Mesendoderm (in vitro differentiated cells): ENCODE data around the gene EZH1.
A peak's percentile ranks its signal among the peaks of the same experiment; 100 is the strongest.

Experiments used
- DNase-seq: peaks from one replicate; pipeline ENCODE4 v3.0.0; 2013
- H2AK5ac ChIP-seq: 2 replicates; pipeline ENCODE4 v1.6.1; 2013; ENCODE audit warnings: low read length, inconsistent platforms
- H2BK120ac ChIP-seq: 2 replicates; pipeline ENCODE4 v1.6.1; 2013; ENCODE audit warnings: low read depth, mild to moderate bottlenecking, low read length, moderate library complexity, mixed read lengths
- H2BK15ac ChIP-seq: replicated peaks from 2 replicates; pipeline ENCODE4 v1.6.1; 2013; ENCODE audit warnings: low read depth, mild to moderate bottlenecking, moderate library complexity
- H2BK5ac ChIP-seq: 2 replicates; pipeline ENCODE4 v1.6.1; 2013; ENCODE audit warnings: low read length, inconsistent platforms
- H3K18ac ChIP-seq: 2 replicates; pipeline ENCODE4 v1.6.1; 2013; ENCODE audit warnings: mild to moderate bottlenecking, low read length, mixed read lengths
- H3K23ac ChIP-seq: one replicate; pipeline ENCODE4 v1.6.1; 2013; ENCODE audit warnings: low read length
- H3K27ac ChIP-seq: 2 replicates; pipeline ENCODE4 v1.5.1; 2013; ENCODE audit warnings: low read depth, mild to moderate bottlenecking, inconsistent platforms, low read length, moderate library complexity
- H3K27me3 ChIP-seq: 2 replicates; pipeline ENCODE4 v1.6.1; 2013; ENCODE audit warnings: low read length, control low read depth, mild to moderate bottlenecking, inconsistent platforms; ENCODE audit not compliant: insufficient read depth, poor library complexity
- H3K36me3 ChIP-seq: 2 replicates; pipeline ENCODE4 v1.6.1; 2013; ENCODE audit warnings: low read length, inconsistent platforms; ENCODE audit not compliant: control insufficient read depth, insufficient read depth
- H3K4ac ChIP-seq: one replicate; pipeline ENCODE4 v1.6.1; 2013; ENCODE audit warnings: low read depth, mild to moderate bottlenecking, low read length, moderate library complexity
- H3K4me1 ChIP-seq: 2 replicates; pipeline ENCODE4 v1.6.1; 2013; ENCODE audit warnings: low read depth, low read length, inconsistent platforms; ENCODE audit not compliant: control insufficient read depth
- H3K4me2 ChIP-seq: 2 replicates; pipeline ENCODE4 v1.6.1; 2013; ENCODE audit warnings: low read length
- H3K4me3 ChIP-seq: 2 replicates; pipeline ENCODE4 v1.5.1; 2013; ENCODE audit warnings: mild to moderate bottlenecking, low read length
- H3K56ac ChIP-seq: one replicate; pipeline ENCODE4 v1.6.1; 2013; ENCODE audit warnings: low read length
- H3K79me1 ChIP-seq: 2 replicates; pipeline ENCODE4 v1.6.1; 2013; ENCODE audit warnings: low read length, inconsistent platforms
- H3K79me2 ChIP-seq: 2 replicates; pipeline ENCODE4 v1.6.1; 2013; ENCODE audit warnings: mild to moderate bottlenecking, low read length; ENCODE audit not compliant: control insufficient read depth, insufficient read depth
- H3K9ac ChIP-seq: 2 replicates; pipeline ENCODE4 v1.6.1; 2013; ENCODE audit warnings: low read length, inconsistent platforms
- H4K5ac ChIP-seq: one replicate; pipeline ENCODE4 v1.6.1; 2013; ENCODE audit warnings: low read length
- H4K8ac ChIP-seq: one replicate; pipeline ENCODE4 v1.6.1; 2013; ENCODE audit warnings: low read depth, mild to moderate bottlenecking, control low read depth, low read length, moderate library complexity
- WGBS: extraction: QIAGEN DNeasy Blood & Tissue Kit; methylation state at CpG from one replicate; pipeline ENCODE4 v1.1.7; 2013; ENCODE audit warnings: low lambda C conversion rate, missing lambda C conversion rate; ENCODE audit not compliant: insufficient coverage; ENCODE audit errors: extremely low coverage; 5-methylcytosine and 5-hydroxymethylcytosine counted together

The EZH1 gene

GRCh38 chr17:42767512-42767911 lies 22.7 kb upstream of the EZH1 start:
- DNase-seq = no peak

GRCh38 chr17:42766124-42766523 lies 21.3 kb upstream of the EZH1 start:
- Histone ChIP-seq H2AK5ac (no peak overlapping the region), H4K8ac (no peak overlapping the region), H3K4me2 (no peak overlapping the region), H3K4ac (no peak overlapping the region), H2BK15ac (no peak overlapping the region), H3K36me3 (no peaks in the 10 kb centered on the region), H2BK5ac (no peak overlapping the region), H3K27ac (no peak overlapping the region), H3K27me3 (no peaks in the 10 kb centered on the region), H3K79me1 (no peaks in the 10 kb centered on the region), H4K5ac (no peak overlapping the region), H3K4me1 (no peaks in the 10 kb centered on the region), H3K9ac (no peak overlapping the region), H3K23ac (no peak overlapping the region), H3K4me3 (no peak overlapping the region), H3K79me2 (no peaks in the 10 kb centered on the region), H3K56ac (no peak overlapping the region), H2BK120ac (no peak overlapping the region), H3K18ac (no peak overlapping the region)
- no peak for DNase-seq
- WGBS = no CpG with 5 or more reads among the region's 6 CpGs

More at GRCh38 chr17:42767512-42767911, 22.7 kb upstream of the EZH1 start:
- Histone ChIP-seq H3K9ac (no peak overlapping the region), H2BK15ac (no peak overlapping the region), H3K79me1 (no peaks in the 10 kb centered on the region), H3K27ac (no peak overlapping the region), H3K27me3 (no peaks in the 10 kb centered on the region), H3K23ac (no peak overlapping the region), H3K18ac (no peak overlapping the region), H3K79me2 (no peaks in the 10 kb centered on the region), H3K4me1 (no peaks in the 10 kb centered on the region), H2AK5ac (no peak overlapping the region), H4K8ac (no peak overlapping the region), H2BK5ac (no peak overlapping the region), H3K36me3 (no peaks in the 10 kb centered on the region), H3K56ac (no peak overlapping the region), H3K4me2 (no peak overlapping the region), H2BK120ac (no peak overlapping the region), H4K5ac (no peak overlapping the region), H3K4me3 (no peak overlapping the region), H3K4ac (no peak overlapping the region)

- Histone ChIP-seq H2BK5ac (no peak overlapping the region), H4K5ac (no peak overlapping the region), H3K79me1 (no peaks in the 10 kb centered on the region), H3K27me3 (no peaks in the 10 kb centered on the region), H3K4me3 (no peak overlapping the region), H3K36me3 (no peaks in the 10 kb centered on the region), H3K56ac (peak overlapping the region; percentile 85), H3K18ac (peak overlapping the region; percentile 22), H3K27ac (no peak overlapping the region), H3K23ac (no peak overlapping the region), H2BK120ac (no peak overlapping the region), H3K79me2 (no peaks in the 10 kb centered on the region), H2AK5ac (peak overlapping the region; percentile 65), H3K4me1 (peaks cover 2% of the 10 kb centered on the region), H2BK15ac (no peak overlapping the region), H3K4ac (no peak overlapping the region), H4K8ac (no peak overlapping the region), H3K4me2 (peak overlapping the region; percentile 75), H3K9ac (peak overlapping the region; percentile 70)
- WGBS = no CpG with 5 or more reads among the region's 12 CpGs
- DNase-seq = no peak
Observed at GRCh38 chr17:42761638-42762037, 16.8 kb upstream of the EZH1 start.

- peak; percentile 69 for DNase-seq
- Histone ChIP-seq H3K4ac (peak within 1 kb of the TSS; percentile 8), H3K9ac (peak within 1 kb of the TSS; percentile 70), H4K8ac (no peak within 1 kb of the TSS), H3K4me2 (peak within 1 kb of the TSS; percentile 75), H3K79me2 (no peaks in the 10 kb centered on the region), H3K4me3 (peak within 1 kb of the TSS; percentile 37), H3K27ac (no peak within 1 kb of the TSS), H2BK15ac (no peak within 1 kb of the TSS), H3K27me3 (no peaks in the 10 kb centered on the region), H2BK5ac (no peak within 1 kb of the TSS), H3K56ac (peak within 1 kb of the TSS; percentile 85), H4K5ac (no peak within 1 kb of the TSS), H3K18ac (peak within 1 kb of the TSS; percentile 22), H3K23ac (no peak within 1 kb of the TSS), H3K79me1 (no peaks in the 10 kb centered on the region), H3K4me1 (peaks cover 2% of the 10 kb centered on the region), H2AK5ac (peak within 1 kb of the TSS; percentile 65), H2BK120ac (no peak within 1 kb of the TSS), H3K36me3 (no peaks in the 10 kb centered on the region)
- whole genome bisulfite sequencing = no CpG with 5 or more reads among the region's 92 CpGs
Observed at GRCh38 chr17:42760652-42761581, 16.1 kb upstream of the EZH1 start, which contains the start of gene RAMP2. Gene RAMP2 (plus strand): TSS chr17:42761227. CDS start chr17:42761262, 35 bp downstream.

- H3K4me1 ChIP-seq = peaks cover 2% of the 10 kb centered on the region
- no peak overlapping the region for H2BK120ac ChIP-seq
- no peak overlapping the region for H3K18ac ChIP-seq
- H3K79me2 ChIP-seq = no peaks in the 10 kb centered on the region
- peak overlapping the region; percentile 70 for H3K9ac ChIP-seq
- H3K36me3 ChIP-seq = no peaks in the 10 kb centered on the region
- H3K27ac ChIP-seq = no peak overlapping the region
- no peaks in the 10 kb centered on the region for H3K79me1 ChIP-seq
- H4K8ac ChIP-seq = no peak overlapping the region
- H3K23ac ChIP-seq = no peak overlapping the region
- H4K5ac ChIP-seq = no peak overlapping the region
- H3K4me3 ChIP-seq = no peak overlapping the region
- peak overlapping the region; percentile 75 for H3K4me2 ChIP-seq
- no peak overlapping the region for H2BK15ac ChIP-seq
- DNase-seq = peak; percentile 16
- WGBS = no CpG with 5 or more reads among the region's 11 CpGs
- no peak overlapping the region for H3K4ac ChIP-seq
- H3K27me3 ChIP-seq = no peaks in the 10 kb centered on the region
- H2BK5ac ChIP-seq = no peak overlapping the region
- H3K56ac ChIP-seq = peak overlapping the region; percentile 85
- H2AK5ac ChIP-seq = no peak overlapping the region
Observed at GRCh38 chr17:42759982-42760651, 15.3 kb upstream of the EZH1 start.
